WTC11 (cell line): ENCODE measurements around the gene GFOD2. TPM values are rescaled to one million over a fixed set of nuclear protein-coding genes. Genes with fewer than 3 reads are reported as not detected.

ENCODE experiments used
- ATAC-seq: fragments of 200-7000 bp; cut with Tn5 transposase; 2 replicates; pipeline ENCODE4 v1.10.0; 2021; ENCODE audit warnings: mild to moderate bottlenecking, moderate library complexity
- CTCF ChIA-PET: fragments of 300-600 bp; sonication (Branson Sonifier 250); formaldehyde crosslinking; loops from one replicate; lab custom pipeline; 2021; ENCODE audit warnings: antibody characterized with exemption; lab: Charles Lee
- POLR2A ChIA-PET: fragments of 350-600 bp; sonication (Branson Sonifier 250); formaldehyde crosslinking; loops from one replicate; lab custom pipeline; 2021; ENCODE audit warnings: antibody characterized with exemption; lab: Charles Lee
- DNase-seq: peaks from one replicate; pipeline ENCODE4 v3.0.0; 2021; ENCODE audit warnings: low spot score
- H3K27ac Mint-ChIP-seq: 2 replicates; pipeline ENCODE4 v1.8.0; 2021; ENCODE audit warnings: mixed read lengths
- H3K27me3 Mint-ChIP-seq: 2 replicates; pipeline ENCODE4 v1.8.0; 2021; ENCODE audit warnings: low read depth, mild to moderate bottlenecking, moderate library complexity, mixed read lengths
- H3K36me3 Mint-ChIP-seq: 2 replicates; pipeline ENCODE4 v1.8.0; 2021; ENCODE audit warnings: mixed read lengths
- H3K4me1 Mint-ChIP-seq: 2 replicates; pipeline ENCODE4 v1.8.0; 2022; ENCODE audit warnings: mixed read lengths
- H3K4me3 Mint-ChIP-seq: 2 replicates; pipeline ENCODE4 v1.8.0; 2021; ENCODE audit warnings: mild to moderate bottlenecking, moderate library complexity, mixed read lengths
- H3K9me3 Mint-ChIP-seq: 2 replicates; pipeline ENCODE4 v1.8.0; 2021; ENCODE audit warnings: mixed read lengths
- AR ChIP-seq: fragments of 250-450 bp; sonication (Bioruptor Pico); IDR thresholded peaks from 2 replicates; pipeline ENCODE4 v1.9.0; 2021; ENCODE audit warnings: mild to moderate bottlenecking
- CREM ChIP-seq: sonication (generic); formaldehyde crosslinking; IDR thresholded peaks from 2 replicates; pipeline ENCODE4 v1.8.1; 2022; ENCODE audit warnings: mild to moderate bottlenecking, missing genetic modification reagents, moderate library complexity
- ELF4 ChIP-seq: sonication (generic); formaldehyde crosslinking; IDR thresholded peaks from 2 replicates; pipeline ENCODE4 v1.8.1; 2022; ENCODE audit warnings: low read depth, mild to moderate bottlenecking, moderate library complexity, missing genetic modification reagents
- ESRRA ChIP-seq: sonication (generic); formaldehyde crosslinking; IDR thresholded peaks from 2 replicates; pipeline ENCODE4 v1.8.1; 2022; ENCODE audit warnings: mild to moderate bottlenecking, missing genetic modification reagents, borderline replicate concordance
- IRF2 ChIP-seq: sonication (generic); formaldehyde crosslinking; IDR thresholded peaks from 2 replicates; pipeline ENCODE4 v1.8.0; 2022; ENCODE audit warnings: low read depth, missing genetic modification reagents, borderline replicate concordance
- JAZF1 ChIP-seq: fragments of 250-450 bp; sonication (Bioruptor Pico); IDR thresholded peaks from 2 replicates; pipeline ENCODE4 v1.9.0; 2021; ENCODE audit warnings: moderate library complexity, mild to moderate bottlenecking, inconsistent platforms
- JUN ChIP-seq: sonication (generic); formaldehyde crosslinking; IDR thresholded peaks from 2 replicates; pipeline ENCODE4 v1.8.0; 2023; ENCODE audit warnings: mild to moderate bottlenecking, missing genetic modification reagents
- NFYB ChIP-seq: sonication (generic); formaldehyde crosslinking; conservative IDR thresholded peaks from 2 replicates; pipeline ENCODE4 v1.8.0; 2022; ENCODE audit warnings: low read depth, missing genetic modification reagents
- NR2C2 ChIP-seq: sonication (generic); formaldehyde crosslinking; IDR thresholded peaks from 2 replicates; pipeline ENCODE4 v1.8.0; 2022; ENCODE audit warnings: mild to moderate bottlenecking, missing genetic modification reagents
- PRRX2 ChIP-seq: fragments of 250-450 bp; sonication (Bioruptor Pico); IDR thresholded peaks from 2 replicates; pipeline ENCODE4 v1.8.0; 2021; ENCODE audit warnings: mild to moderate bottlenecking
- TEAD1 ChIP-seq: sonication (generic); formaldehyde crosslinking; IDR thresholded peaks from 2 replicates; pipeline ENCODE4 v1.8.0; 2022; ENCODE audit warnings: mild to moderate bottlenecking, missing genetic modification reagents
- USF2 ChIP-seq: sonication (generic); formaldehyde crosslinking; IDR thresholded peaks from 2 replicates; pipeline ENCODE4 v1.8.1; 2023; ENCODE audit warnings: mild to moderate bottlenecking, missing genetic modification reagents, moderate library complexity
- ZBTB21 ChIP-seq: sonication (generic); formaldehyde crosslinking; IDR thresholded peaks from 2 replicates; pipeline ENCODE4 v1.8.1; 2023; ENCODE audit warnings: mild to moderate bottlenecking, missing genetic modification reagents, borderline replicate concordance
- ZNF138 ChIP-seq: sonication (generic); formaldehyde crosslinking; conservative IDR thresholded peaks from 2 replicates; pipeline ENCODE4 v1.8.1; 2022; ENCODE audit warnings: mild to moderate bottlenecking, moderate library complexity, missing genetic modification reagents
- ZNF232 ChIP-seq: sonication (generic); formaldehyde crosslinking; IDR thresholded peaks from 2 replicates; pipeline ENCODE4 v1.8.0; 2022; ENCODE audit warnings: mild to moderate bottlenecking, missing genetic modification reagents
- ZNF317 ChIP-seq: sonication (generic); formaldehyde crosslinking; IDR thresholded peaks from 2 replicates; pipeline ENCODE4 v1.8.1; 2023; ENCODE audit warnings: low read depth, mild to moderate bottlenecking, moderate library complexity, missing genetic modification reagents, borderline replicate concordance
- ZNF396 ChIP-seq: fragments of 250-450 bp; sonication (Bioruptor Pico); IDR thresholded peaks from 2 replicates; pipeline ENCODE4 v1.8.0; 2021; ENCODE audit warnings: mild to moderate bottlenecking, moderate library complexity, borderline replicate concordance
- ZNF423 ChIP-seq: fragments of 250-450 bp; sonication (Bioruptor Pico); IDR thresholded peaks from 2 replicates; pipeline ENCODE4 v2.1.2; 2022; ENCODE audit warnings: mild to moderate bottlenecking, moderate library complexity
- ZNF512 ChIP-seq: sonication (generic); formaldehyde crosslinking; IDR thresholded peaks from 2 replicates; pipeline ENCODE4 v1.8.1; 2022; ENCODE audit warnings: missing genetic modification reagents, borderline replicate concordance
- total RNA-seq: library from RNA; stranded (reverse); gene quantifications from 3 replicates; pipeline ENCODE4 v1.2.3, GENCODE V29; 2021
- TF ChIP-seq, protein P1 (sequence below): sonication (generic); formaldehyde crosslinking; IDR thresholded peaks from 2 replicates; pipeline ENCODE4 v1.8.0; 2022; ENCODE audit warnings: mild to moderate bottlenecking, missing genetic modification reagents

Gene GFOD2
- total RNA-seq, 1 experiment from 2014 or later, result 29.5 TPM

GRCh38 chr16:67734731-67735201 is 15.7 kb upstream of the GFOD2 start:
- no peak for ATAC-seq
- POLR2A ChIA-PET, result no interaction called here
- no peaks in the 10 kb centered on the region for H3K4me1 Mint-ChIP-seq
- peaks cover 8% of the 10 kb centered on the region; the same call in 1 of the 2 replicates for H3K36me3 Mint-ChIP-seq
- H3K27me3 Mint-ChIP-seq, result no peaks in the 10 kb centered on the region
- H3K4me3 Mint-ChIP-seq, result no peak overlapping the region
- TF ChIP-seq USF2 (CRISPR knock-in tag) (no peak), ZNF138 (CRISPR knock-in tag) (no peak), ESRRA (no peak), ZNF232 (CRISPR knock-in tag) (no peak), AR (CRISPR knock-in tag) (no peak), ZNF512 (CRISPR knock-in tag) (no peak), IRF2 (no peak), TEAD1 (CRISPR knock-in tag) (no peak), JUN (CRISPR knock-in tag) (no peak), ZNF396 (CRISPR knock-in tag) (no peak), NR2C2 (CRISPR knock-in tag) (no peak), NFYB (CRISPR knock-in tag) (no peak), ZNF423 (CRISPR knock-in tag) (no peak), JAZF1 (CRISPR knock-in tag) (no peak), ELF4 (CRISPR knock-in tag) (no peak), CREM (CRISPR knock-in tag) (no peak), PRRX2 (CRISPR knock-in tag) (no peak), ZNF317 (no peak), ZBTB21 (CRISPR knock-in tag) (no peak)
- TF ChIP-seq, protein P1, sequence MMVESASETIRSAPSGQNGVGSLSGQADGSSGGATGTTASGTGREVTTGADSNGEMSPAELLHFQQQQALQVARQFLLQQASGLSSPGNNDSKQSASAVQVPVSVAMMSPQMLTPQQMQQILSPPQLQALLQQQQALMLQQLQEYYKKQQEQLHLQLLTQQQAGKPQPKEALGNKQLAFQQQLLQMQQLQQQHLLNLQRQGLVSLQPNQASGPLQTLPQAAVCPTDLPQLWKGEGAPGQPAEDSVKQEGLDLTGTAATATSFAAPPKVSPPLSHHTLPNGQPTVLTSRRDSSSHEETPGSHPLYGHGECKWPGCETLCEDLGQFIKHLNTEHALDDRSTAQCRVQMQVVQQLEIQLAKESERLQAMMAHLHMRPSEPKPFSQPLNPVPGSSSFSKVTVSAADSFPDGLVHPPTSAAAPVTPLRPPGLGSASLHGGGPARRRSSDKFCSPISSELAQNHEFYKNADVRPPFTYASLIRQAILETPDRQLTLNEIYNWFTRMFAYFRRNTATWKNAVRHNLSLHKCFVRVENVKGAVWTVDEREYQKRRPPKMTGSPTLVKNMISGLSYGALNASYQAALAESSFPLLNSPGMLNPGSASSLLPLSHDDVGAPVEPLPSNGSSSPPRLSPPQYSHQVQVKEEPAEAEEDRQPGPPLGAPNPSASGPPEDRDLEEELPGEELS (CRISPR knock-in tag), result no peak
- TF ChIP-seq, all 79 proteins: peak for 0
- no peak overlapping the region for H3K27ac Mint-ChIP-seq
- DNase-seq, result no peak
- H3K9me3 Mint-ChIP-seq, result no peaks in the 10 kb centered on the region
- CTCF ChIA-PET, result interaction anchor here (0.6 to 1.1 kb wide), 2 partner anchors 15 to 81 kb away, joined by 3 read pairs; no protein-coding TSS in a partner anchor
